HG02981 (cell line): ENCODE measurements around the gene PGA3.
A peak's percentile ranks its signal among the peaks of the same experiment; 100 is the strongest.
"Not testable (repeated sequence)": the region's sequence is repeated elsewhere in the genome, so short reads cannot be mapped to it uniquely, and the experiment has no call there.

ENCODE experiments used
- ATAC-seq: cut with Tn5 transposase; IDR thresholded peaks from one replicate; pipeline ENCODE4 v1.9.1; 2021; ENCODE audit warnings: mild to moderate bottlenecking, moderate library complexity; ENCODE audit not compliant: unreplicated experiment

The PGA3 gene

DNA sequence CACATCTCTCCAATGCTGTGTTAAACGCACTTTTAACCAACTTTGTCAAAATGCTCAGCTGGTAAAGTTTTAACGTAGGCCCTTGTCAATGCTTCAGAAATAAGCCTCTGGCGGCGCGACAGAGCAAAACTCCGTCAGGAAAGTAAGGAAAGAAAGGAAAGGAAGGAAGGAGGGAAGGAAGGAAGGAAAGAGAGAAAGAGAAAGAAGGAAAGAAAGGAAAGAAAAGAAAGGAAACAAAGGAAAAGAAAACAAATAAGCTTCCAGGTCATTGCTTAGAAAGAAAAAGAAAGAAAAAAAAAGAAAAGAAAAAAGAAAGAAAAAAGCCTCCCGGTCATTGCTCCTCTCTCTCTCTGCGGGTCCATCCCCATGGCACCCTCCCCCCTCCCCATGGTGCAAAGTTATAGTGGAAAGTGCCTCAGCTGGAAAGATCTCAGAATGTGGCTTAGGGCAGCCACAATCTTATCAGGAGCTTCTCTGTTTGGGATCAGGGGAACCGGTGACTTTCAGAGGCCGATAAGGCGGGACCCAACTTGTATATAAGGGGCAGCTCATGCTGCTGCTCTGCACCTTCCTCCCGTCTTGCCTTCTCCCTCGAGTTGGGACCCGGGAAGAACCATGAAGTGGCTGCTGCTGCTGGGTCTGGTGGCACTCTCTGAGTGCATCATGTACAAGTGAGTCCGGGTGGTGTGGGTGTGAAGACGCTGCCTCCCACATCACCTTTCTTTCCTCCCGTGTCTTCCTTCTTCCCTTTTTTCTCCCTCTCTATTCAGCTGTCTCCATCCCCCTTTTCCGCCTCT is at the start of gene PGA3:
TSS of gene PGA3 (plus strand) at position 566 of the 797 bp plus-strand sequence. CDS start at position 616, 50 bp downstream.
- not testable (repeated sequence) for ATAC-seq

DNA sequence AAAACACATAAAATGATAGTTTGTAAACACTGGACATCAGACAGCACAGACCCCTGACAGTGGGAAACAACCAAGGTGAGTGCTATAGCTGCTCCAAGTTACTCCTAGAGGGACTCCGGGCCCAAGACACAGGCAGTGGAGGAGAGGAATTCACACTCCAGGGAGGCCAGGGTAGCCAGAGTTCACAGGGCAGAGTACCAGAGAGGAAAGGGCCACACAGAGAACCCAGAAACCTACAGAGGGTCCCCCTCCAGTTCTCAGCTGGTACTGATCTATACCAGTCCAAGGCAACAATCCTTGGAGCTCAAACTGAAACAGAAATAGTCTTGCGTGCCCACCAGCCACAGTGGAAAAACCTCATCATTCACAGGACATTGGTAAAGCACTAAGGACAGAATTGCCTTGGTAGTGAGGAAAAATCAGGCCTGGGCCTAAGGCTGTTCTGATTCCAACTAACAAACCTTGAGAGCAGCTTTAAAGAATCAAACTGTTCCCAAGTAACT is 49.7 kb upstream of the PGA3 start:
- no peak for ATAC-seq

DNA sequence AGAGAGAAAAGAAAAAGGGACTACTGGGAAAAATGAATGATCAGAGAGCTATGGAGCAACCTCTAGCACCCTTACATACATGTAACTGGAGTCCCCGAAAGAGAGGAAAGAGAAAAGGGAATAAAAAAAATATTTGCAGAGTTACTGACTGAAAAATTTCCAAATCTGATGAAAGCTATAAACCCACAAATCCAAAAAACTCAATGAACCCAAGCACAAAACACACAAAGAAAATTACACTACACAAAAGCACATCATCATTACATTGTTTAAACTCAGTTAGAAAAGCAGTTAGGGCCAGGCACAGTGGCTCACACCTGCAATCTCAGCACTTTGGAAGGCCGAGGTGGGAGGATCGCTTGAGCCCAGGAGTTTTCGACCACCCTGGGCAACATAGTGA is 48.8 kb upstream of the PGA3 start:
- ATAC-seq, result no peak

DNA sequence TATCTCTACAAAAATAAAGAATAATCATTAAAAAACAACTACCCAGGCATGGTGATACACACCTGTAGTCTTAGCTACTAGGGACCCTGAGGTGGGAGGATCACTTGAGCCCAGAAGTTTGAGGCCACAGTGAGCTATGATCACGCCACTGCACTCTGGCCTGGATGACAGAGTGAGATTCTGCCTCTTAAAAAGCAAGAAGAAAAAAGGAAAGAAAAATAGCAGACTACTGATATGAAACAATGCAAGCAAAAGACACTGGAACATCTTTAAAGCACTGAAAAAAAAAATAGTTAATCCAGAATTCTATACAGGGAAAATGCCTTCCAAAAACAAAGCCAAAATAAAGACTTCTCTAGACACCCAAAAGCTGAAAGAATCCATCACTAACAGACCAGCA is 48.0 kb upstream of the PGA3 start:
- no peak for ATAC-seq

DNA sequence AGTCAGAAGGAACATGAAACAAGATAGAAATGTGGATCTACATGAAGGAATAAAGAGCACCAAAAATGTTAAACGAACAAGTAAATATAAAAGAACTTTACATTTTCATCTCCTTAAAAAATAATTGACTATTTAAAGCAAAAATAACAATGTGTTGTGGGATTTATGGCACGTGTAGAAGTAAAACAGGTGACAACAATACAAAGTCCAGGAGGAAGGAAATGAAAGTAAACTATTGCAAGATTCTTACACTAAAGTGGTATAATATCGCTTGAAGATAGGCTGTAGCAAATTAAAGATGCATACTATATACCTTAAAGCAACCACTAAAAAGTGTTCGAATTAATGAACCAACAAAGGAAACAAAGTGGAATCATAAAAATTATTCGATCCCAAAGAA is 47.6 kb upstream of the PGA3 start:
- no peak for ATAC-seq

DNA sequence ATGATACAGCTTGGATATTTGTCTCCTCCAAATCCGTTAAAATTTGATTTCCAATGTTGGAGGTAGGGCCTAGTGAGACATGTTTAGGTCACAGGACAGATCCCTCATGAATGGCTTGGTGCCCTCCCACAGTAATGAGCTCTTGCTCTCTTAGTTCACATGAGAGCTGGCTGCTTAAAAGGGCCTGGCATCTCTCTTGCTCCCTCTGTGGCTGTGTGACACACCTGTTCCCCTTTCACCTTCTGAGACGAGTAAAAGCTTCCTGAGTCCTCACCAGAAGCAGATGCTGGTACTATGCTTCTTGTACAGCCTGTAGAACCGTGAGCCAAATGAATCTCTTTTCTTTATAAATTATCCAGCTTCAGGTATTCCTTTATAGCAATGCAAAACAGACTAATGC is 45.6 kb upstream of the PGA3 start:
- ATAC-seq, result no peak

- ATAC-seq, result no peak
Measured at GRCh38 chr11:61158691-61159381, 44.5 kb upstream of the PGA3 start.

DNA sequence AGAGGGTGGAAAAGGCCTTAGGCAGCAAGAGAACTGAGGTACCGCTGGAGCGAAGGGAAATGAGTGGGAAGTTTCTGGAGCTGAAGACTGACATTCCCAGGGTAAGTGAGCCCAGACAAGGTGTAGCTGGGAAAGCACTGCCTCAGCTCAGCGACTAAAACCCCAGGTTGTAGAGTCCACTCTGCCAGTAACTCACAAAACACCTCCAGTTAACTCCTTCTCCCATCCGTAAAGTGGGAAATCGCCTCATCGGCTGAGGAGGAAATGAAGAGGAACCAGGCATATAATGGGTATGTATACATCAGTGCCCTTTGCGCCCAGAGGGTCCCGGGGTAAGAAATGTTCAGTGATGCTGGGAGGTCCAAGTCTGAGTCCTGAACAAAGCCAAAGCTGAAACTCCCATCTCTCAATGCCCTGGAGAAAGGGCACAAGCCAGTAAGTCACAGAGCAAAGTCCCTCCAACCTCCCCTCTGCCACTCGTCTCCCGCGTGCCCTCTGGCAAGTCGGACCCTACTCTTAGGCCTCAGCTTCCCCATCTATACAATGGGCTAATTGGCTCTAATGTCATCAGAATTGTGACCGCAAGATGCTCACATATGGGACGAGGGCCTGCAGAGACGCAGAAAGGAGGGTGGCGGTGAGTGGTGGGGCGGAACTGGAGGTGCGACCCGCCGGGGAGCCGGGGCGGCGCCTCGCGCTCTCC is 42.7 kb upstream of the PGA3 start:
- ATAC-seq, result no peak

GRCh38 chr11:61161190-61162091 is 41.9 kb upstream of the PGA3 start, which contains the start of gene VPS37C:
TSS of gene VPS37C (minus strand) at chr11:61161426. CDS start at chr11:61138829, 22,597 bp downstream.
- peak; percentile 68 for ATAC-seq

GRCh38 chr11:61162092-61162941 is 41.0 kb upstream of the PGA3 start:
- ATAC-seq, result no peak

DNA sequence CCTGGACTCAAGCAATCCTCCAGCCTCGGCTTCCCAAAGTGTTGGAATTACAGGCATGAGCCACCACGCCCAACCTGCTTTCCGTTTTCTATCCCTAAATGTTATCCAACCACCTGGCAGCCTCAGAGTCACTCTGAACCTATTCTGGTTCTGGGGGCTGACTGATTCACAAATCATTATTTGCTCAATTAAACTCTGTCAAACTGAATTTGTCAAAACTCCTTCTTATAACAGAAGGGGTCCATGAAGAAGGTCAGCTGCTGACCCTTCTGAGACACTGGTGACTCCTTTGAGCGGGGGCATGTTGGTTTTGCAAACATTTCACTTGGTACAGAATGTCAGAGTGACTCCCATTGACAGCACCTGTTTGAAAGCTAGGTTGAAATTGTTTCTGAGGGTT is 40.3 kb upstream of the PGA3 start:
- no peak for ATAC-seq

- no peak for ATAC-seq
Measured at GRCh38 chr11:61163714-61164605, 39.4 kb upstream of the PGA3 start.

DNA sequence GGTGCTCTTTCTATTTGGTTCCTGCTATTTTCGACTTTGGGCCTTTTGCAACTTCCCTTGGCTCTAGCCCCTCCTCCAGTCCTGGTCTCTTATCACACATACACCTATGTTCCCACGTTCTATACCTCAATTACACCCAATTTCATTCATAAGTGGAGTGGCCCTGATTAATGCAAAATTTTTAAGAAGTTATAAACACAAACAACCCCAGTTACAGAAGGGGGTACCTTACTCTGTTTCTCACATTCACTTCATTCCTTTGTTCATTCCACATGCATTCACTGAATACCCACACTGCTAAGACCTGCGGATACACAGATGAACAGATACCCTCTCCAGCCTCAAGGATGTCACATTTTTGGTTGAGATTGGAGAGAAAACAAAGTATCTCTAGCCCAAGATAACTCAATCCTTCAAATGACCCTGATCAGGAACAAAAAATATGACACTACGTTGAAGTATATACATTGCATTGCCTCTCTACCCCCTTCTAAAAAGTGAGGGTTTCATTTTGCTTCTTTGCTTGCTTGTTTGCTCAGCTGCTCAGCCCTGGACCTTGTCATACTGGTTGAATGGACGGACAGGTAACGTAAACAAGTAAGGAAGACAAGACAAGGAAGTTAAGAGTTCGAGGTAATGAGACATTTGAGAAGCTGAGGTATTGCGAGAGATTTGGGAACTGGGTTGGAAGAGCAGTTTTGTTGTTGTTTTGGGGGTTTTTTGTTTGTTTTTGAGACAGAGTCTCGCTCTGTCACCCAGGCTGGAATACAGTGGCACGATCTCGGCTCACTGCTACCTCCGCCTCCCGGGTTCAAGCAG is 38.5 kb upstream of the PGA3 start:
- no peak for ATAC-seq

- not testable (repeated sequence) for ATAC-seq
Measured at GRCh38 chr11:61165785-61166184, 37.5 kb upstream of the PGA3 start.

- ATAC-seq, result not testable (repeated sequence)
Measured at GRCh38 chr11:61166331-61166730, 37.0 kb upstream of the PGA3 start.

DNA sequence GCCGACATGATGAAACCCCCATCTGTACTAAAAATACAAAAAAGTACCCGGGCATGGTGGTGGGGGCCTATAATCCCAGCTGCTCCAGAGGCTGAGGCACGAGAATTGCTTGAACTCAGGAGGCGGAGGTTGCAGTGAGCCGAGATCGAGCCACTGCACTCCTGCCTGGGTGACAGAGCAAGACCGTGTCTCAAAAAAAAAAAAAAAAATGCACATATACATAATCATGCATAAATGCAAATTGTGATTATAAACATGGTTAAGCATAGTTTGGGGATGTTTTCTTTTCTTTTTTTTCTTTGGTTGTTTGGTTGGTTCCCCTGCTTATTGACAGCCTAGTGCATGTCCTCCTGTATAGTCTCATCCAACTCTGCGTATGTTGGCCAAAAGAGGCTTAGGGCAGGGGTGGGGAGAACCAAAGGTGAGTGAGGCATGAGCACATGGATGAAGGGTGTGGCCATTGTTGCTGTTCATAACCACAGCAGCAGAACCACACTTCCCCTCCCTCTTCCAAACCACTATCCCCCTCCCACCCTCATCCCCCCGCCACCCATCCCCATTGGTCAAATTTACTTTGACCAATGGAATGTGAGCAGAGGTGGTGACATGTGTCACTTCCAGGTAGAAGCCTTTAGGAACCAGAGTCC is 35.1 kb upstream of the PGA3 start:
- ATAC-seq, result no peak

DNA sequence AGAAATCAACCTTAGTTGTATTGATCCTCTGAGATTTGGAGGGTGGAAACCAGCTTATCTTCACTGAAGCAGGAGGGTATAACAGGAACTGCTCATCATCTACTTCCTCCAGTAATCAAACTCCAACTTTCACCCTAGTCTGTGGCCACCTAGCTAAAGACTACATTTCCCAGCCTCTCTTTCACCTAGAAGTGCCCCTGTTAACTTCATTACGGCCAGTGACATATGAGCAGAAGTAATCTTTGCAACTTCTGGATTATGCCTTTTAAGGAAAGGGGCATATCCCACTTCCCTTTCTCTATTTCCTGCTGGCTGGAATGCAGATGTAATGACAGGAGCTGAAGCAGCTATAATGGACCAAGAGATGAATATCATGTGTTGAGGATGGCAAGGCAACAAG is 34.5 kb upstream of the PGA3 start:
- no peak for ATAC-seq
